Activated CD4-positive, alpha-beta T cell treated with anti-CD3 and anti-CD28 coated beads, Interleukin-2, amount 50 U/mL, for 24 hours (primary cell): ENCODE results near the gene SMOC2.
"Not testable (repeated sequence)": the region's sequence is repeated elsewhere in the genome, so short reads cannot be mapped to it uniquely, and the experiment has no call there.

Experiments used
- DNase-seq, 2 donors: peaks; one replicate each; pipeline ENCODE4 v3.0.0-alpha.2; 2020; ENCODE audit warnings: low read depth in 1 of 2, low spot score in 1 of 2

The SMOC2 gene

GRCh38 chr6:168705271-168705670, 264.3 kb downstream of the SMOC2 start:
- DNase-seq: not testable (repeated sequence)

- DNase-seq: no peak
Measured at GRCh38 chr6:168706471-168707177, 265.6 kb downstream of the SMOC2 start.

GRCh38 chr6:168708526-168708925, 267.5 kb downstream of the SMOC2 start:
- no peak for DNase-seq

- DNase-seq: no peak
Measured at GRCh38 chr6:168708984-168709383, 268.0 kb downstream of the SMOC2 start.

GRCh38 chr6:168709390-168709789, 268.4 kb downstream of the SMOC2 start:
- no peak for DNase-seq

GRCh38 chr6:168709991-168710390, 269.0 kb downstream of the SMOC2 start:
- no peak for DNase-seq

GRCh38 chr6:168711049-168711640, 270.2 kb downstream of the SMOC2 start:
- DNase-seq: no peak

- no peak for DNase-seq
Measured at GRCh38 chr6:168711666-168712300, 270.8 kb downstream of the SMOC2 start.

GRCh38 chr6:168712993-168713392, 272.0 kb downstream of the SMOC2 start:
- no peak for DNase-seq

- DNase-seq: no peak
Measured at GRCh38 chr6:168713839-168714238, 272.9 kb downstream of the SMOC2 start.

GRCh38 chr6:168714547-168715260, 273.7 kb downstream of the SMOC2 start:
- DNase-seq: no peak

GRCh38 chr6:168715643-168716481, 274.9 kb downstream of the SMOC2 start:
- DNase-seq: no peak

GRCh38 chr6:168716581-168716980, 275.6 kb downstream of the SMOC2 start:
- no peak for DNase-seq

GRCh38 chr6:168717491-168717890, 276.5 kb downstream of the SMOC2 start:
- no peak for DNase-seq
